Diencephalon (tissue), 1 donor: Measurements from ENCODE around the gene GALNT7. TPM values are rescaled to one million over a fixed set of nuclear protein-coding genes. Genes with fewer than 3 reads are reported as not detected.

Experiments used
- small RNA-seq: library from RNA; depleted of rRNA; stranded (forward); fragments of <200 nt; gene quantifications from one replicate; pipeline ENCODE3, GENCODE V24; 2014
- total RNA-seq: library from RNA; depleted of rRNA; stranded (reverse); fragments of >200 nt; gene quantifications from one replicate; pipeline ENCODE4 v1.2.3, GENCODE V29; 2014

Gene GALNT7
- 23.8 TPM for total RNA-seq

GRCh38 chr4:173168396-173169177 is at the start of gene GALNT7:
TSS of gene GALNT7 (plus strand) at chr4:173168811. CDS start at chr4:173168836, 25 bp downstream.

GRCh38 chr4:173334085-173334890 is 165.7 kb downstream of the GALNT7 start, which contains the start of gene HMGB2:
TSS of gene HMGB2 (minus strand) at chr4:173334358. CDS start at chr4:173333649, 709 bp downstream.

GRCh38 chr4:173370477-173371291 is 202.1 kb downstream of the GALNT7 start, which contains the start of gene SAP30:
TSS of gene SAP30 (plus strand) at chr4:173370954. CDS start at chr4:173371183, 229 bp downstream.

Small RNAs within 50 kb of the gene (small RNA-seq; reads per million reads assigned to genes)
- not detected for gene MIR548T
- not detected for gene RN7SL253P

Other genes with a start within 250 kb of the GALNT7 start
- gene HMGB2, start 165.5 kb downstream of the GALNT7 start, total RNA-seq, result 42.2 TPM
- 17.5 TPM for gene SAP30, start 202.1 kb downstream of the GALNT7 start, total RNA-seq
- gene SCRG1, start 230.3 kb downstream of the GALNT7 start, total RNA-seq, result 7.2 TPM